Ovary (tissue), 3 donors: ENCODE measurements around the gene OLFML3.

Experiments used
- POLR2A ChIP-seq: fragments of 450-650 bp; IDR thresholded peaks from one replicate; pipeline ENCODE4 v1.6.1; 2017; ENCODE audit warnings: antibody characterized with exemption, mild to moderate bottlenecking, moderate library complexity
- TF ChIP-seq, protein P1 (sequence below), 3 donors: fragments of 450-650 bp in 2 of 3; fragments of 200-600 bp in 1 of 3; IDR thresholded peaks; one replicate each; pipeline versions ENCODE4 v1.5.1 to v1.8.0; 2016 to 2022; ENCODE audit warnings: antibody characterized with exemption in 3 of 3, mild to moderate bottlenecking in 1 of 3
- donor health status: DM: no; HTN: no; CAD: no.

DNA sequence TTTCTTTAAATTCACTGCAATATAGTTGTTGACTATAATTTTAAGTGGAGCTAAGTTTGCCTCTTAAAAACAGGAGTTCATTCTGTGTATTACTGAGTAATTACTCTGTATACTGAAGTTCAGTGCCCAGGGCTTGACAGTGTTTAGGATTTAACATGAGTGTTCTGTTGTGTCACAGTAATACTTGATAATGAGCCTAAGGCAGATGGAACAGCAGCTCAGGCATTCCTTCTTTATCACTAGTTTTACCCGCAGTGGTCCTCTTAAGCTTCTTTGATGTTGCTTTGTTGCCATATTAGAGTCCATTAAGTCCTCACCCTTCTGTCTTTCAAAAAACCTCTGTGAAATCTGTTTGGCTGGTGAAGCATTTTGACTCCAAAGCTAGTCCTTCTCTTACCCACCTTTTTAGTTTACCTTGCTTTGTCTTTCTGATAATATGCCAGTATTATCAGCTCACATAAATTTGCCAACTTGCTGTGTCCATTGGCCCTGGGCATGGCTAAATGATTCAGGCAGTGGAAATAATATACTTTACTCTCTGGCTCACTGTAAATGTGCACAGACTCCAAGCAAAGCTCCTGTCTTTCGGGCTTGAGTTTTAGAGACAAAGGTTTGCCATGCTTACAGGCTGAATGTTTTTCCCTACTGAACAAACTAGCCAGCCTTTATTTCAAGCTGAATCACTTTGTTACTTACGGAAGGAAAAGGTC is 32.4 kb upstream of the OLFML3 start:
- TF ChIP-seq POLR2A, result no peak
- TF ChIP-seq, protein P1, sequence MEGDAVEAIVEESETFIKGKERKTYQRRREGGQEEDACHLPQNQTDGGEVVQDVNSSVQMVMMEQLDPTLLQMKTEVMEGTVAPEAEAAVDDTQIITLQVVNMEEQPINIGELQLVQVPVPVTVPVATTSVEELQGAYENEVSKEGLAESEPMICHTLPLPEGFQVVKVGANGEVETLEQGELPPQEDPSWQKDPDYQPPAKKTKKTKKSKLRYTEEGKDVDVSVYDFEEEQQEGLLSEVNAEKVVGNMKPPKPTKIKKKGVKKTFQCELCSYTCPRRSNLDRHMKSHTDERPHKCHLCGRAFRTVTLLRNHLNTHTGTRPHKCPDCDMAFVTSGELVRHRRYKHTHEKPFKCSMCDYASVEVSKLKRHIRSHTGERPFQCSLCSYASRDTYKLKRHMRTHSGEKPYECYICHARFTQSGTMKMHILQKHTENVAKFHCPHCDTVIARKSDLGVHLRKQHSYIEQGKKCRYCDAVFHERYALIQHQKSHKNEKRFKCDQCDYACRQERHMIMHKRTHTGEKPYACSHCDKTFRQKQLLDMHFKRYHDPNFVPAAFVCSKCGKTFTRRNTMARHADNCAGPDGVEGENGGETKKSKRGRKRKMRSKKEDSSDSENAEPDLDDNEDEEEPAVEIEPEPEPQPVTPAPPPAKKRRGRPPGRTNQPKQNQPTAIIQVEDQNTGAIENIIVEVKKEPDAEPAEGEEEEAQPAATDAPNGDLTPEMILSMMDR (IDR thresholded peaks at IDR 0.05), result no peak
